Measurements from ENCODE around the gene ARMH3.

DNA sequence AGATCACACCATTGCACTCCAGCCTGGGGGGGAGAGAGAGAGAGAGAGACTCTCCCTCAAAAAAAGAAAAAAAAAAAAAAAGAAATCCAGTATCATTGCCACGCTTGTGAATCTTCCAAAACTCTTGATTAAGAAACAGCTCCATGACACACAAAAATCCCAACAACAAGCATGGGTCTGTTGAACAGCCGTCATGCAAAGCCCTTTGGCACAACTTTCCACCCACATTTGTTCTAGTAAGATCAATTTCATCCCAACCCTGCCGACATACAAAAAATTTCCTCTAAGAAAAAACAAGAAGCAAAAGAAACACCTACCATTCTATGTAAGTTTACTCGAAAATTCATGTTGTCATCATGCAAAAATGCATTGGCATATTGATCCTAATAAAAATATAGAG lies 62.8 kb downstream of the ARMH3 start:
- TF ChIP-seq POLR2A (IDR thresholded peaks at IDR 0.05): no peak
- TF ChIP-seq, protein P1, sequence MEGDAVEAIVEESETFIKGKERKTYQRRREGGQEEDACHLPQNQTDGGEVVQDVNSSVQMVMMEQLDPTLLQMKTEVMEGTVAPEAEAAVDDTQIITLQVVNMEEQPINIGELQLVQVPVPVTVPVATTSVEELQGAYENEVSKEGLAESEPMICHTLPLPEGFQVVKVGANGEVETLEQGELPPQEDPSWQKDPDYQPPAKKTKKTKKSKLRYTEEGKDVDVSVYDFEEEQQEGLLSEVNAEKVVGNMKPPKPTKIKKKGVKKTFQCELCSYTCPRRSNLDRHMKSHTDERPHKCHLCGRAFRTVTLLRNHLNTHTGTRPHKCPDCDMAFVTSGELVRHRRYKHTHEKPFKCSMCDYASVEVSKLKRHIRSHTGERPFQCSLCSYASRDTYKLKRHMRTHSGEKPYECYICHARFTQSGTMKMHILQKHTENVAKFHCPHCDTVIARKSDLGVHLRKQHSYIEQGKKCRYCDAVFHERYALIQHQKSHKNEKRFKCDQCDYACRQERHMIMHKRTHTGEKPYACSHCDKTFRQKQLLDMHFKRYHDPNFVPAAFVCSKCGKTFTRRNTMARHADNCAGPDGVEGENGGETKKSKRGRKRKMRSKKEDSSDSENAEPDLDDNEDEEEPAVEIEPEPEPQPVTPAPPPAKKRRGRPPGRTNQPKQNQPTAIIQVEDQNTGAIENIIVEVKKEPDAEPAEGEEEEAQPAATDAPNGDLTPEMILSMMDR (IDR thresholded peaks at IDR 0.05): no peak

Data from body of pancreas (tissue), 4 donors.